ENCODE measurements around the gene ZNF827.

Gene ZNF827

DNA sequence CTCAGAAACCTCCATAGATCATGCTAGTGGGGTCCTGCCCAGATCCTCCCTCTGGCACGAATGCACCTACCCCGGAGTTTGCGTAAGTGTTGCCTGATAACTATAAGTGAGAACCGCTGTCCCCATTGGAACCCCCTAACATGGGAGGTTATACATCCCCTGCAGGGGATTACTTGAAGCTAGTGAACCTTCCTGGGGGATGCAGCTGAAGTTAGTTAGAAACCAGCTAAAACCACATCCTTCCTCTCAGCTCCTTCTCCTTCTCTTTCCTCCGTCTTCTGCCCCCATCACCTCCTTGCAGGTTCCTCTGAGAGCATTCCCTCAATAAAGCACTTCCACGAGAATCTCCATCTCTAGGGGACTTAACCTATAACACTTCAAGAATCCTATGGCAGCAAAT lies 95.0 kb downstream of the ZNF827 start:
- TF ChIP-seq, protein P1, sequence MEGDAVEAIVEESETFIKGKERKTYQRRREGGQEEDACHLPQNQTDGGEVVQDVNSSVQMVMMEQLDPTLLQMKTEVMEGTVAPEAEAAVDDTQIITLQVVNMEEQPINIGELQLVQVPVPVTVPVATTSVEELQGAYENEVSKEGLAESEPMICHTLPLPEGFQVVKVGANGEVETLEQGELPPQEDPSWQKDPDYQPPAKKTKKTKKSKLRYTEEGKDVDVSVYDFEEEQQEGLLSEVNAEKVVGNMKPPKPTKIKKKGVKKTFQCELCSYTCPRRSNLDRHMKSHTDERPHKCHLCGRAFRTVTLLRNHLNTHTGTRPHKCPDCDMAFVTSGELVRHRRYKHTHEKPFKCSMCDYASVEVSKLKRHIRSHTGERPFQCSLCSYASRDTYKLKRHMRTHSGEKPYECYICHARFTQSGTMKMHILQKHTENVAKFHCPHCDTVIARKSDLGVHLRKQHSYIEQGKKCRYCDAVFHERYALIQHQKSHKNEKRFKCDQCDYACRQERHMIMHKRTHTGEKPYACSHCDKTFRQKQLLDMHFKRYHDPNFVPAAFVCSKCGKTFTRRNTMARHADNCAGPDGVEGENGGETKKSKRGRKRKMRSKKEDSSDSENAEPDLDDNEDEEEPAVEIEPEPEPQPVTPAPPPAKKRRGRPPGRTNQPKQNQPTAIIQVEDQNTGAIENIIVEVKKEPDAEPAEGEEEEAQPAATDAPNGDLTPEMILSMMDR (IDR thresholded peaks at IDR 0.05): no peak

DNA sequence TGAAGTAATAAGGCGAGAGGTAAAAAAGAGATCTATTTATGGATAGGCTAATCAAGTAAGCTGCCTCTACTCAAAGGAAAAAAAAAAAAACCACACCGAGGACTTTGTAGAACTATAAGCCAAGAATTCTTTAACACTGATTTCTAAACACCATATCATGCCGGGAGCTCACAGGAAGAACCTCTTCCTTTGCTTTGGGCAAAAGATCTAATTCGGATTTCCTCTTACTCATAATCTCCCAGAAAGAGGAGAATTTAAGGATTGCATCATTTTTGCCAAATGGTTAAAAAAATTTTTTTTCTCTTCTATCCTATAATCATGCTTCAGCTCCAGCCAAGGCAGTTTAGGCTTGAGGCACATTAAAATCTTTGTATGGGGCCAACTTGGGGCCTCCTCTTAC lies 95.5 kb downstream of the ZNF827 start:
- TF ChIP-seq, protein P1 (IDR thresholded peaks at IDR 0.05): no peak

DNA sequence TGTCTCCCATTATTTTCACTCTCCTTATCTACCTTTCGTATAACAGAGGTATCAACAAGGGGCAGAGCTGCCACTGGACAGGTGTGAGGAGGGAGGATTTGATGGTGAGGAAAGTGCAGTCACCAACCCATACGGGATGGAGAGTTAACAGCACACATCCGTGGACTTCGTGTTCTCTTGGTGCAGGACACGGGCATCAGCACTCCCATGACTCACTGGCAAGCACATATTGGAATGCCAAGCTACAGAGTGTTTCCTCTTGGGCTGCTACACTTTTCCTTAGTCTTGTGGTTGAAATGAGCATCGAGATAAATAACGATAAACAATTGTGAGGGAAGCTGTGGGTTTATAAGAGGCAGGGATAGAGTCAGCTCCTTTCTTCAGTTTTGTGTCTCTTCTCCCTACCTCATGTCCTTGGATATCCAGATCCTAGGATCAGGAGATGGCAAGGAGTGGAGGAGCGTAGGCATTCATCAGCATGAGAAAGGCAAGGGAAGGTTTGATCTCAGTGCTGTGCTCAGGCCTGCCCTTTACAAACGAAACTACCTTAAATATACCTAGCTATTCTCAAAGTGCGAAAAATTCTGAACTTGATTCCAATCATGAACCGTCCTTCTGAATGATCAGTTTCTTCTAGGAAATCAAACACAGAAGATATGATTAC lies 96.3 kb downstream of the ZNF827 start:
- TF ChIP-seq, protein P1 (IDR thresholded peaks at IDR 0.05): no peak

DNA sequence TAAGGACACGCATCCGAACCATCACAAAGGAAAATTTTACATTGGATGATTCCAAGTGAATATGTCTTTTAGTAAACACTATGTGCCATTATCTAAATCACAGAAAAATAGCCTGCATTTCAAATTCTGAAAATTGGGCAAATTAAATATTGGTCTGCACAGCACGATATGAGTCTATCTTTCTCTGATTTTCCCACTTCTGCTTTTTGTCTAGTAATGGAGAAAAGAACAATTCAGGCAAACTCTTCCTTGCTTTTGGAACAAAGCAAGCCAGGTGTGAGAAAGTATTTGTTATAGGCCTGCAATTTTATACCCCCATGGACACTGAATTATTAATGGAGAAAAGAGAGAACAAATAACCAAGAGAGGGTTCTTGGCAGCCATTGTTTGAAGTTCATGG lies 97.8 kb downstream of the ZNF827 start:
- TF ChIP-seq, protein P1 (IDR thresholded peaks at IDR 0.05): no peak

DNA sequence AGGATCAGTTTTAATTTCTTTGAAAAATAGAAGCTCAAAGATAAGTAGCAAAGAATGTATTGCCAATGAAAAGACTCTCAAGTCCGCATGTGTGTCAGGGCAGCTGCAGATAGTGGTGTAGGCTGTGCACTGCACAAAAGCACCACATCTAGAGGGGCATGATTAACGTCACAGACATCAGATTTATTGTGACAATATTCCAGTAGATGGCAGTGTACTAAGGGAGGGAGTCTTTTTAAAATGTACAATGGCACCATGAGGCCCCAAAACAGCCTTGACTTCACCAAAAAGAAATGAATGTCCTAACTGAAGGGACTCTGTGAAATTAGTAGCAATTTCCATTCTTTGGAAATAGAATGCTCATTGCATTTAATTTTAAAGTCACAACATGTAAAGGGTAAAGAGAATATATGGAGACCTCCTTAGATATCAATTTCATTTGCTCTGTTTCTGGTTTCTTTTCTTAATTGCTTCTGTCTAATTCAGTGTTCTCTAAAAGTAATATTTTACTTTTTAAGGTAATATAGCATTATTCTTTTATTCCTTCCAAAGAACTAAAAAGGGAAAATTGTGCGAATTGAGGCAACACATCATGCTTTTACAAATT lies 98.4 kb downstream of the ZNF827 start:
- TF ChIP-seq, protein P1 (IDR thresholded peaks at IDR 0.05): peak; percentile 52

DNA sequence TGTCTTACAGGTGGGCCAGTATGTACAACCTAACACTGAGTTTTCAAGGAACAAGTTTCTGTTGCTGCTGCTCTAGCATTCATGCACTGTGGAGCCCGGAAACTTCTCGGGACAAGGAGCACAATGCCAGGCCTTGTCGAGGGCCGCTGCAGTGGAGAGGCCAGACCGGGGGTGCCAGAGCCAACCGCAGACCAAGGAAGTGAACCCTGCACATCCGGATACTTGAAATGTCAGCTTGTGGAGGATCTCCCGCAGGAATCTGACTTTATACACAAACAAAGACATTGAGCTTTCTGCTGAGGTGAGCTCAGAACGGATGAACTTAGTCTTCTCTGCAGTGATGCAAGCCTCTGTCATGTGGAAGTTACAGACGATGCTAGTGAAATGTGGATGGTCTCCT lies 99.5 kb downstream of the ZNF827 start:
- TF ChIP-seq, protein P1 (IDR thresholded peaks at IDR 0.05): no peak

DNA sequence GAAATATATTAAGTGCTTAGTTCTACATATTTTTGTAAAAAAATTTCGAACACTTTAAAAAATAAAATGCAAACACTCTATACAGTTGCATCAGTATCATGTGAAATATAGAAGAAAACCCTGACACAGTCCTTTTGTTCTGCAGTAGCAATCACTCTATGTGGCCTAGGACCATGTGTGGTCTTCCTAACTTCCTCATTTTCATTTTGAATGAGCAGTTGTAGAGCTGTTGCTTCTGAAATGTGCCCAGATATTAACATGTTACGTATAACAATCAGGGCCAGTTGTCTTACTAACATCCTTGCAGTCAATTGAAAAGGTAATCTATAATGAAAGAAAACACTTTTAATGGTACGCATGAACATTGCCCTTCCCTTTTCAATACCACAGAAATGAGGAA lies 107.9 kb downstream of the ZNF827 start:
- TF ChIP-seq, protein P1 (IDR thresholded peaks at IDR 0.05): no peak
